Upper lobe of right lung (tissue), 1 donor: Measurements from ENCODE around the gene C22orf31. TPM values are rescaled to one million over a fixed set of nuclear protein-coding genes. Genes with fewer than 3 reads are reported as not detected.
A peak's percentile ranks its signal among the peaks of the same experiment; 100 is the strongest.

Experiments
- ATAC-seq: fragments of 200-7000 bp; cut with Tn5 transposase; one replicate; pipeline ENCODE4 v1.9.1; 2020; ENCODE audit warnings: mild to moderate bottlenecking, moderate library complexity
- DNase-seq: peaks from one replicate; pipeline ENCODE4 v3.0.0-alpha.2; 2020
- H3K27ac ChIP-seq: fragments of 200-600 bp; one replicate; pipeline ENCODE4 v1.8.0; 2022
- H3K27me3 ChIP-seq: fragments of 200-600 bp; one replicate; pipeline ENCODE4 v1.8.0; 2022; ENCODE audit warnings: mild to moderate bottlenecking
- H3K36me3 ChIP-seq: fragments of 200-600 bp; one replicate; pipeline ENCODE4 v1.8.0; 2022
- H3K4me1 ChIP-seq: fragments of 200-600 bp; one replicate; pipeline ENCODE4 v1.8.0; 2022
- H3K4me3 ChIP-seq: fragments of 200-600 bp; one replicate; pipeline ENCODE4 v1.8.0; 2022; ENCODE audit warnings: mild to moderate bottlenecking
- H3K9me3 ChIP-seq: fragments of 200-600 bp; one replicate; pipeline ENCODE4 v1.8.0; 2022
- intact Hi-C: fragments of 100-400 bp; cut with DNase I; formaldehyde crosslinking; loops from one replicate; pipeline ENCODE4 v1.11.0; 2022
- total RNA-seq: library from RNA; stranded (reverse); fragmentation: NEBNext Ultra II Directional; extraction: Animal tissue kit (Norgen Biotek cat#: 25700); gene quantifications from one replicate; pipeline ENCODE4 v1.2.1, GENCODE V29; 2021
- TF ChIP-seq, protein P1 (sequence below): fragments of 200-600 bp; IDR thresholded peaks from one replicate; pipeline ENCODE4 v1.8.0; 2022; ENCODE audit warnings: antibody characterized with exemption
- donor health status: DM: no; HTN: yes; CAD: no; lungs with severe emphysema.

The C22orf31 gene
- total RNA-seq, 1 donor from 2014 or later = not detected

DNA sequence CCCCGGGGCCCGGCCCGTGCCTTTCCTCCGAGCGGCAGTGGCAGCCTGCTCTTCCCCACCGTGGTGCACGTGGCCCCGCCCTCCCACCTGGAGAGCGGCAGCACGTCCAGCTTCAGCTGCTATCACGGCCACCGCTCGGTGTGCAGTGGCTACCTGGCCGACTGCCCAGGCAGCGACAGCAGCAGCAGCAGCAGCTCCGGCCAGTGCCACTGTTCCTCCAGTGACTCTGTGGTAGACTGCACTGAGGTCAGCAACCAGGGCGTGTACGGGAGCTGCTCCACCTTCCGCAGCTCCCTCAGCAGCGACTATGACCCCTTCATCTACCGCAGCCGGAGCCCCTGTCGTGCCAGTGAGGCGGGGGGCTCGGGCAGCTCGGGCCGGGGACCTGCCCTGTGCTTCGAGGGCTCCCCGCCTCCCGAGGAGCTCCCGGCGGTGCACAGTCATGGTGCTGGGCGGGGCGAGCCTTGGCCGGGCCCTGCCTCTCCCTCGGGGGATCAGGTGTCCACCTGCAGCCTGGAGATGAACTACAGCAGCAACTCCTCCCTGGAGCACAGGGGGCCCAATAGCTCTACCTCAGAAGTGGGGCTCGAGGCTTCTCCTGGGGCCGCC, 11.9 kb downstream of the C22orf31 start:
- Histone ChIP-seq H3K27me3 (no peaks in the 10 kb centered on the region), H3K27ac (no peak overlapping the region), H3K36me3 (peaks cover 46% of the 10 kb centered on the region), H3K9me3 (no peaks in the 10 kb centered on the region), H3K4me1 (no peaks in the 10 kb centered on the region), H3K4me3 (no peak overlapping the region)
- intact Hi-C loops = no loop called here
- DNase-seq = no peak
- TF ChIP-seq, protein P1, sequence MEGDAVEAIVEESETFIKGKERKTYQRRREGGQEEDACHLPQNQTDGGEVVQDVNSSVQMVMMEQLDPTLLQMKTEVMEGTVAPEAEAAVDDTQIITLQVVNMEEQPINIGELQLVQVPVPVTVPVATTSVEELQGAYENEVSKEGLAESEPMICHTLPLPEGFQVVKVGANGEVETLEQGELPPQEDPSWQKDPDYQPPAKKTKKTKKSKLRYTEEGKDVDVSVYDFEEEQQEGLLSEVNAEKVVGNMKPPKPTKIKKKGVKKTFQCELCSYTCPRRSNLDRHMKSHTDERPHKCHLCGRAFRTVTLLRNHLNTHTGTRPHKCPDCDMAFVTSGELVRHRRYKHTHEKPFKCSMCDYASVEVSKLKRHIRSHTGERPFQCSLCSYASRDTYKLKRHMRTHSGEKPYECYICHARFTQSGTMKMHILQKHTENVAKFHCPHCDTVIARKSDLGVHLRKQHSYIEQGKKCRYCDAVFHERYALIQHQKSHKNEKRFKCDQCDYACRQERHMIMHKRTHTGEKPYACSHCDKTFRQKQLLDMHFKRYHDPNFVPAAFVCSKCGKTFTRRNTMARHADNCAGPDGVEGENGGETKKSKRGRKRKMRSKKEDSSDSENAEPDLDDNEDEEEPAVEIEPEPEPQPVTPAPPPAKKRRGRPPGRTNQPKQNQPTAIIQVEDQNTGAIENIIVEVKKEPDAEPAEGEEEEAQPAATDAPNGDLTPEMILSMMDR = no peak
- no peak for ATAC-seq

DNA sequence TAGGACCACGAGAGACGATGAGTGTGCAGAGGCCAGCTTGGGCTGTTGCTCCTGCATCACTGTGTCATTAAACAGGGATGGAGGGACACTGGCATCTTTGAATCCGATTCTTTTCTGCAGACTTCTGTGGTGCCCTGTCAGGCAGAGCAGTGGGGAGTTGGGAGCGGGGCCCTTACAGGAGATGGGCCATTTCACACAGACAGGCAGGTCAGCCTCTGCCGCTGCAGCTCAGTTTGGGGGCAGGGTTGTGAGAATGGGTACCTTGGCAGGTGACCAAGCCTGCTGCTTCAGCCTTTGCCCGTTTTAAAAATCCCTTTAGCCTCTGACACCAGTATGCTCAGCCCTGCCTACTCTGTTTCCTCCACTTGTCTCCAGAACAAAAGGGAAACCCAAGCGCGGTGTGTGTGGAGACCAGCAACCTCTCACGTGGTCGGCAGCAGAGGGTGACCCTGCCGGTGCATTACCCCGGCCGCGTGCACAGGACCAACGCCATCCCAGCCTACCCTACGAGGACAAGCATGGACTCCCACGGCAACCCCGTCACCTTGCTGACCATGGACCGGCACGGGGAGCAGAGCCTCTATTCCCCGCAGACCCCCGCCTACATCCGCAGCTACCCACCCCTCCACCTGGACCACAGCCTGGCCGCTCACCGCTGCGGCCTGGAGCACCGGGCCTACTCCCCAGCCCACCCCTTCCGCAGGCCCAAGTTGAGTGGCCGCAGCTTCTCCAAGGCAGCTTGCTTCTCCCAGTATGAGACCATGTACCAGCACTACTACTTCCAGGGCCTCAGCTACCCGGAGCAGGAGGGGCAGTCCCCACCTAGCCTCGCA, 12.6 kb downstream of the C22orf31 start:
- Histone ChIP-seq H3K4me1 (peaks cover 4% of the 10 kb centered on the region), H3K27me3 (no peaks in the 10 kb centered on the region), H3K27ac (no peak overlapping the region), H3K36me3 (peaks cover 46% of the 10 kb centered on the region), H3K4me3 (no peak overlapping the region), H3K9me3 (no peaks in the 10 kb centered on the region)
- DNase-seq = no peak
- intact Hi-C loops = no loop called here
- TF ChIP-seq, protein P1 = no peak
- no peak for ATAC-seq

DNA sequence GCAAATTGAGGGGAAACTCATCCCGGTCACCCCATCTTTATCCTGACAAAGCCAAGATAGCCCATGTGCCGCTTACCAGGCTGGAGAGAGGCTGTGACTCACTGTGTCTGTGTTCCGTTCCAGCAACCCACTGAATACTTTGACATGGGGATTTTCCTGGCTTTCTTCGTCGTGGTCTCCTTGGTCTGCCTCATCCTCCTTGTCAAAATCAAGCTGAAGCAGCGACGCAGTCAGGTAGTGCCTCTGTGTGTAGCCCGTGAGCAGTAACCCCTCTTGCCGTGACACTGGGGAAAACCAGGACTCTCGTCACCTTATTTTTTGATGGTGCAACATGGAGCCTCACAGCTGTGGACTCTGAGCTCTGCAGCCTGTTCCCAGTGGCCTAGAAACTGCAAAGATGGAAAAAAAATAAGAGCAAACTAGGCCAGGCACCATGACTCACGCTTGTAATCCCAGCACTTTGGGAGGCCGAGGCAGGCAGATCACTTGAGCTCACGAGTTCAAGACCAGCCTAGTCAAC, 16.9 kb downstream of the C22orf31 start:
- TF ChIP-seq, protein P1 = no peak
- intact Hi-C loops = loop anchor here (5.0 kb wide), 1 partner anchor 192 kb away; no protein-coding TSS in a partner anchor
- H3K27me3 ChIP-seq = no peaks in the 10 kb centered on the region
- peak overlapping the region; percentile 6 for H3K27ac ChIP-seq
- H3K4me1 ChIP-seq = peaks cover 21% of the 10 kb centered on the region
- H3K4me3 ChIP-seq = no peak overlapping the region
- DNase-seq (no peak), ATAC-seq (no peak)
- H3K36me3 ChIP-seq = peaks cover 30% of the 10 kb centered on the region
- H3K9me3 ChIP-seq = no peaks in the 10 kb centered on the region

DNA sequence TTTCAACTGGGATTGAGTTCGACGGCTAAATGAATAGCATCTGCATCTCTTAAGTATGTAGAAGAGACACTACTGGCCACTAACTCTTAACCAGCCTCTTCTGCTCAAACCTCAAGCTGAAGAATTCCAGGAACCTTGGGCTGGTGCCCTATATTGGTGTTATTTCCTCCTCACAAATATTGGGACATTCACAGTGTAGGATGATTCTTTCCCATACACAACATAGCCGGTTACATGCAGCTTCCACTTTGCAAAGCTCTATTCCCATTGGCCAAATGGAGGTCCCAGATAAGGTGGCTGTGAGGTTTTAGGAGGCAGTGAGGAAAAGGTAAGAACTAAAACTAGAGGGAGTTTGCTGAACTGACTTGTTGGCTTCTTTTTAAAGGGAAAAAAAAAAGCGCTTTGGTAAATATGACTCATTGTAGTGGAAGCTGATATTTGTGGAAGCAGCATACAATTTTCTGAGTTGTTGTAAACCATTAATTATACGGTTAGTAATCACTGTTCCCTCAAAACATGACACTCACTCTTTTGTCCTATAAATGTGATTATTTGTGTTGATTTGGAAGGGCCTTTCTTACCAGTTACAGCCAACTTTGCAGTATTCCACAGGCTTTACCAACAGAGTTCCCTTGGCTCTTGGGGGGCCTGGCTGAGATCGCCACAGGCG, 17.6 kb downstream of the C22orf31 start:
- Histone ChIP-seq H3K9me3 (no peaks in the 10 kb centered on the region), H3K36me3 (peaks cover 24% of the 10 kb centered on the region), H3K27ac (peak overlapping the region; percentile 6), H3K4me3 (no peak overlapping the region), H3K4me1 (peaks cover 21% of the 10 kb centered on the region), H3K27me3 (no peaks in the 10 kb centered on the region)
- intact Hi-C loops = loop anchor here (5.0 kb wide), 1 partner anchor 192 kb away; no protein-coding TSS in a partner anchor
- no peak for DNase-seq
- TF ChIP-seq, protein P1 = no peak
- ATAC-seq = no peak

DNA sequence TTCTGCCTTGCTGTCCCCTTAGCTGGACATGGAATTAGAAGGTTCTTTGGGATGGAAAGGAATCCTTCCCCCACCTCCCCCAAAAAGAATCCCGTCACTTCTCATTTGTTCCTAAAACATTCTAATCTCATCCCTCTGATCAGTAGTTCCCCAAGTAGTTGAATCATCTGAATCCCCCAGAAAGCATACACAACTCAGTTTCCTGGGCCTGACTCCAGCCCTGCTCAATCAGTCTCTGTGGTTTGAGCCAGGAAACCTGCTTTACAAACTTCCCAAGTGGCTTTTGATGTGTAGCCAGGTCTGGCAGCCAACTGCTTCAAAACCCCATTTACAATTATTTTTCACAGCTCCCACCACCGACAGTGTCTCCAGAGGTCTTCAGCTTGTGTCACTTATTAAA, 20.2 kb downstream of the C22orf31 start:
- no peaks in the 10 kb centered on the region for H3K9me3 ChIP-seq
- H3K4me3 ChIP-seq = no peak overlapping the region
- intact Hi-C loops = loop anchor here (5.0 kb wide), 1 partner anchor 189 kb away; no protein-coding TSS in a partner anchor
- ATAC-seq (peak; percentile 21), DNase-seq (no peak)
- H3K36me3 ChIP-seq = peaks cover 8% of the 10 kb centered on the region
- H3K27me3 ChIP-seq = no peaks in the 10 kb centered on the region
- TF ChIP-seq, protein P1 = no peak
- H3K4me1 ChIP-seq = peaks cover 21% of the 10 kb centered on the region
- no peak overlapping the region for H3K27ac ChIP-seq
